K562 (cell line): Measurements from ENCODE around the gene FOXO3. TPM values are rescaled to one million over a fixed set of nuclear protein-coding genes. Genes with fewer than 3 reads are reported as not detected.

Experiments
- ARID1B ChIP-seq: fragments of 450-650 bp; IDR thresholded peaks from 2 replicates; pipeline ENCODE4 v1.6.1; 2016; ENCODE audit warnings: antibody characterized with exemption, mild to moderate bottlenecking, inconsistent platforms
- DPF2 ChIP-seq: fragments of 450-650 bp; IDR thresholded peaks from 2 replicates; pipeline ENCODE4 v1.6.1; 2016
- EZH2 ChIP-seq: IDR thresholded peaks from 2 replicates; pipeline ENCODE4 v1.6.1; 2012; ENCODE audit warnings: low read depth, mild to moderate bottlenecking, inconsistent platforms, low read length, borderline replicate concordance
- MEIS2 ChIP-seq: fragments of 450-650 bp; IDR thresholded peaks from 2 replicates; pipeline ENCODE4 v1.6.1; 2014; ENCODE audit warnings: mild to moderate bottlenecking; ENCODE audit not compliant: partially characterized antibody
- RBM25 ChIP-seq: fragments of 200-400 bp; formaldehyde crosslinking; IDR thresholded peaks from 2 replicates; pipeline ENCODE4 v1.6.1; 2018; ENCODE audit warnings: low read length, low read depth, moderate library complexity; ENCODE audit not compliant: severe bottlenecking
- RCOR1 ChIP-seq, 2 experiments: IDR thresholded peaks; 2 replicates each; pipeline ENCODE4 v1.6.1; 2012; ENCODE audit warnings: low read depth in 2 of 2, low read length in 2 of 2, borderline replicate concordance in 1 of 2, improper control_type of control experiment in 1 of 2
- STAG1 ChIP-seq: sonication (generic); formaldehyde crosslinking; IDR thresholded peaks from 2 replicates; pipeline ENCODE4 v1.5.0; 2020; ENCODE audit warnings: missing genetic modification reagents, borderline replicate concordance
- TRIM24 ChIP-seq, 2 experiments: fragments of 450-650 bp; IDR thresholded peaks; 2 replicates each; pipeline ENCODE4 v1.6.1; 2016
- ZNF316 ChIP-seq: fragments of 450-650 bp; IDR thresholded peaks from 2 replicates; pipeline ENCODE4 v1.6.1; 2016
- ZNF384 ChIP-seq: IDR thresholded peaks from 2 replicates; pipeline ENCODE4 v1.6.1; 2012; ENCODE audit warnings: low read depth, low read length, improper control_type of control experiment
- polyA plus RNA-seq, 8 experiments: library from polyadenylated mRNA; depleted of rRNA in 4 of 8; stranded (reverse) in 5 of 8; unstranded in 3 of 8; fragments of >200 nt; fragmentation: Nextera tagmentation in 2 of 8; fragmentation: Illumina TruSeq in 1 of 8; extraction: Ambion mirVana in 2 of 8; extraction: Trizol in 1 of 8; gene quantifications; 2 replicates each; pipeline versions ENCODE4 v1.2.1 to v1.2.3, GENCODE V29; 2011 to 2014; ENCODE audit warnings: inconsistent platforms in 1 of 8, missing spikeins in 1 of 8
- total RNA-seq, 7 experiments: library from RNA; depleted of rRNA in 6 of 7; stranded (reverse); fragments of >200 nt in 6 of 7; fragmentation: Illumina TruSeq in 2 of 7; extraction: Trizol in 2 of 7; gene quantifications; 2 replicates each; pipeline versions ENCODE4 v1.2.1 to v1.2.3, GENCODE V29; 2011 to 2021; ENCODE audit warnings: low replicate concordance in 1 of 7
- TF ChIP-seq, protein P1 (sequence below): sonication (generic); formaldehyde crosslinking; IDR thresholded peaks from 2 replicates; pipeline ENCODE4 v1.4.0; 2020; ENCODE audit warnings: mild to moderate bottlenecking, missing genetic modification reagents
- TF ChIP-seq, protein P2 (sequence below): fragments of 450-650 bp; IDR thresholded peaks from 2 replicates; pipeline ENCODE4 v1.6.1; 2016

FOXO3 gene
- total and polyA plus RNA-seq, 9 of the 15 experiments (the other 6 are each of a cell fraction or from before 2014, with no cell fraction given), result 3.0 to 14.6 (median 6.0) TPM

DNA sequence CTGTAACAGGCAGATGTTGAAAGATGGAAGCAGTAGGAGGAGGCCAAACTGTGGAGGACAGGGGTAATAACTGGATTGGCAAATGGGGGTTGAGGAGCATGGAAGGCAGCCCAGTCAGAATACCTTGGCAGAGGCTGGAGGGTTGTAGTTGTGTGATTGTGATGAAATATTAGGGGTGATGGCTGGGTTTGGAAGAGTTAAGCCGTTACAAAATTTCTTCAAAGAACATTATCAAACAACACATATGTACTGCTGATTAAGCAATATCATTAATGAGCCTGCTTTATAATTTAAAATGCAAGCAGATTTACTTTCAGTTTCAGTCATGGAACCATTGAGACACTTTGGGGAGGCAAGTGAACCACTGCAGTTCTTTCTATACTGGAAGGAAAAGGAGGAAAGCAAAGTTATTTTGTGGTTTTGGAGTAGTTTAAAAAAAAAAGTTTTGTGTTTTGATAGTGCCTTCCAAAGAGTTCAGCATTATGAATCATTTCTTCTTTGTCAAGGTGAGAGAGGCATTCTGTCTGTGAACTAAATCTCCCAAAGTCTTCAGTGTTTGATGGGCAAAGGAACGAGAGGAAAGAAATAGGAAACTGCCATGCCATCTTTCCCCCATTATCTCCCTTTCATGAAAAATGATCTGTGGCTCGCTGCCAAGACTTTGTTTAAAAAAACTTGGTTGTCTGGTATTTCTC, 20.7 kb downstream of the FOXO3 start (continued):
- TF ChIP-seq, protein P1, sequence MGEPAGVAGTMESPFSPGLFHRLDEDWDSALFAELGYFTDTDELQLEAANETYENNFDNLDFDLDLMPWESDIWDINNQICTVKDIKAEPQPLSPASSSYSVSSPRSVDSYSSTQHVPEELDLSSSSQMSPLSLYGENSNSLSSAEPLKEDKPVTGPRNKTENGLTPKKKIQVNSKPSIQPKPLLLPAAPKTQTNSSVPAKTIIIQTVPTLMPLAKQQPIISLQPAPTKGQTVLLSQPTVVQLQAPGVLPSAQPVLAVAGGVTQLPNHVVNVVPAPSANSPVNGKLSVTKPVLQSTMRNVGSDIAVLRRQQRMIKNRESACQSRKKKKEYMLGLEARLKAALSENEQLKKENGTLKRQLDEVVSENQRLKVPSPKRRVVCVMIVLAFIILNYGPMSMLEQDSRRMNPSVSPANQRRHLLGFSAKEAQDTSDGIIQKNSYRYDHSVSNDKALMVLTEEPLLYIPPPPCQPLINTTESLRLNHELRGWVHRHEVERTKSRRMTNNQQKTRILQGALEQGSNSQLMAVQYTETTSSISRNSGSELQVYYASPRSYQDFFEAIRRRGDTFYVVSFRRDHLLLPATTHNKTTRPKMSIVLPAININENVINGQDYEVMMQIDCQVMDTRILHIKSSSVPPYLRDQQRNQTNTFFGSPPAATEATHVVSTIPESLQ (CRISPR knock-in tag), result no peak
- TF ChIP-seq TRIM24 (IDR thresholded peaks at IDR 0.05) (no peak), ZNF384 (peak; percentile 65; the same call in 1 of the 2 replicates), ARID1B (0 out of 2 replicates have a peak, but pooled peaks have one; percentile 9), STAG1 (no peak), RCOR1 (IDR thresholded peaks at IDR 0.05; ENCODE audit: borderline replicate concordance in 1 of 2, low read depth in 2 of 2, low read length in 2 of 2) (no peak), DPF2 (0 out of 2 replicates have a peak, but pooled peaks have one; percentile 22), MEIS2 (peak; percentile 79), ZNF316 (peak; percentile 92), RBM25 (no peak), EZH2 (no peak)
- TF ChIP-seq, protein P2, sequence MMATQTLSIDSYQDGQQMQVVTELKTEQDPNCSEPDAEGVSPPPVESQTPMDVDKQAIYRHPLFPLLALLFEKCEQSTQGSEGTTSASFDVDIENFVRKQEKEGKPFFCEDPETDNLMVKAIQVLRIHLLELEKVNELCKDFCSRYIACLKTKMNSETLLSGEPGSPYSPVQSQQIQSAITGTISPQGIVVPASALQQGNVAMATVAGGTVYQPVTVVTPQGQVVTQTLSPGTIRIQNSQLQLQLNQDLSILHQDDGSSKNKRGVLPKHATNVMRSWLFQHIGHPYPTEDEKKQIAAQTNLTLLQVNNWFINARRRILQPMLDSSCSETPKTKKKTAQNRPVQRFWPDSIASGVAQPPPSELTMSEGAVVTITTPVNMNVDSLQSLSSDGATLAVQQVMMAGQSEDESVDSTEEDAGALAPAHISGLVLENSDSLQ, result peak; percentile 45; the same call in 1 of the 2 replicates
